ENCODE data around the gene DDX10. TPM values are rescaled to one million over a fixed set of nuclear protein-coding genes. Genes with fewer than 3 reads are reported as not detected.
A peak's percentile ranks its signal among the peaks of the same experiment; 100 is the strongest.

The DDX10 gene
- total and polyA plus RNA-seq, 2 experiments from 2014 or later = 32.4 to 37.8 TPM

- no peaks in the 10 kb centered on the region for H3F3A ChIP-seq (replicated peaks; ENCODE audit: low read depth)
- H3K4me3 ChIP-seq = no peak overlapping the region
- no peaks in the 10 kb centered on the region for H3K9me2 ChIP-seq (ENCODE audit: insufficient read depth)
- no peak overlapping the region for H2AFZ ChIP-seq
- peaks cover 25% of the 10 kb centered on the region for H3K79me2 ChIP-seq (replicated peaks; ENCODE audit: insufficient read depth)
- TF ChIP-seq JUNB (IDR thresholded peaks at IDR 0.05; ENCODE audit: unreplicated experiment) (no peak), REST (IDR thresholded peaks at IDR 0.05; ENCODE audit: unreplicated experiment) (no peak), CTCF (conservative IDR thresholded peaks at IDR 0.05; ENCODE audit: low read depth in 2 of 2) (no peak), NANOG (IDR thresholded peaks at IDR 0.05; ENCODE audit: borderline replicate concordance) (no peak), POLR2AphosphoS5 (IDR thresholded peaks at IDR 0.05; ENCODE audit: low read depth) (no peak), EZH2 (IDR thresholded peaks at IDR 0.05; ENCODE audit: low read depth, unreplicated experiment) (no peak), ETS1 (IDR thresholded peaks at IDR 0.05) (no peak), EZH2phosphoT487 (IDR thresholded peaks at IDR 0.05; ENCODE audit: unreplicated experiment) (no peak), CREB1 (CRISPR knock-in tag; IDR thresholded peaks at IDR 0.05; ENCODE audit: low read depth) (no peak)
- no peaks in the 10 kb centered on the region; the same call in 2 of the 3 replicates for H3K36me3 Mint-ChIP-seq (ENCODE audit: low read depth)
- H3K27me3 Mint-ChIP-seq (ENCODE audit: insufficient read depth, low read depth, poor library complexity) = no peaks in the 10 kb centered on the region
- H3K4me2 ChIP-seq = no peak overlapping the region
- peaks cover 10% of the 10 kb centered on the region; the same call in 1 of the 2 replicates for H3K4me1 ChIP-seq (ENCODE audit: insufficient read depth)
- no peak overlapping the region for H3K4me3 Mint-ChIP-seq
- no peak overlapping the region for H3K27ac Mint-ChIP-seq
- peaks cover 6% of the 10 kb centered on the region; the same call in 1 of the 3 replicates for H3K4me1 Mint-ChIP-seq
- ATAC-seq (no peak), DNase-seq (ENCODE audit: low spot score) (no peak)
- no peak overlapping the region for H3K27ac ChIP-seq (ENCODE audit: low read depth)
- no peaks in the 10 kb centered on the region for H3K9me3 Mint-ChIP-seq
- H3K36me3 ChIP-seq (ENCODE audit: insufficient read depth) = no peaks in the 10 kb centered on the region
- H4K20me1 ChIP-seq (replicated peaks; ENCODE audit: insufficient read depth) = no peaks in the 10 kb centered on the region
- no peaks in the 10 kb centered on the region for H3K27me3 ChIP-seq (ENCODE audit: insufficient read depth)
Measured at GRCh38 chr11:108802492-108802891, 137.6 kb downstream of the DDX10 start.

- H4K20me1 ChIP-seq (replicated peaks; ENCODE audit: insufficient read depth) = no peaks in the 10 kb centered on the region
- Mint-ChIP-seq H3K9me3 (no peaks in the 10 kb centered on the region), H3K36me3 (ENCODE audit: low read depth) (no peaks in the 10 kb centered on the region; the same call in 2 of the 3 replicates), H3K27ac (peak overlapping the region; percentile 49; the same call in 1 of the 2 replicates), H3K27me3 (ENCODE audit: insufficient read depth, low read depth, poor library complexity) (no peaks in the 10 kb centered on the region), H3K4me1 (peaks cover 3% of the 10 kb centered on the region; the same call in 1 of the 3 replicates), H3K4me3 (no peak overlapping the region)
- 0 out of 2 replicates have a peak, but pooled peaks cover 6% of the 10 kb centered on the region for H3K4me1 ChIP-seq (ENCODE audit: insufficient read depth)
- ATAC-seq (no peak), DNase-seq (ENCODE audit: low spot score) (no peak)
- H3K9me2 ChIP-seq (ENCODE audit: insufficient read depth) = no peaks in the 10 kb centered on the region
- no peak overlapping the region for H3K27ac ChIP-seq (ENCODE audit: low read depth)
- H2AFZ ChIP-seq = no peak overlapping the region
- H3K27me3 ChIP-seq (ENCODE audit: insufficient read depth) = no peaks in the 10 kb centered on the region
- H3F3A ChIP-seq (replicated peaks; ENCODE audit: low read depth) = no peaks in the 10 kb centered on the region
- H3K36me3 ChIP-seq (ENCODE audit: insufficient read depth) = no peaks in the 10 kb centered on the region
- H3K4me3 ChIP-seq = no peak overlapping the region
- H3K79me2 ChIP-seq (replicated peaks; ENCODE audit: insufficient read depth) = peaks cover 19% of the 10 kb centered on the region
- no peak overlapping the region for H3K4me2 ChIP-seq
- no peak for TF ChIP-seq CTCF (conservative IDR thresholded peaks at IDR 0.05; ENCODE audit: low read depth in 2 of 2)
- no peak for TF ChIP-seq NANOG (IDR thresholded peaks at IDR 0.05; ENCODE audit: borderline replicate concordance)
Measured at GRCh38 chr11:108803776-108804175, 138.9 kb downstream of the DDX10 start.
